Measurements from ENCODE around the gene CNRIP1.

Gene CNRIP1

GRCh38 chr2:68250196-68250595, 69.6 kb downstream of the CNRIP1 start:
- DNase-seq = no peak

DNA sequence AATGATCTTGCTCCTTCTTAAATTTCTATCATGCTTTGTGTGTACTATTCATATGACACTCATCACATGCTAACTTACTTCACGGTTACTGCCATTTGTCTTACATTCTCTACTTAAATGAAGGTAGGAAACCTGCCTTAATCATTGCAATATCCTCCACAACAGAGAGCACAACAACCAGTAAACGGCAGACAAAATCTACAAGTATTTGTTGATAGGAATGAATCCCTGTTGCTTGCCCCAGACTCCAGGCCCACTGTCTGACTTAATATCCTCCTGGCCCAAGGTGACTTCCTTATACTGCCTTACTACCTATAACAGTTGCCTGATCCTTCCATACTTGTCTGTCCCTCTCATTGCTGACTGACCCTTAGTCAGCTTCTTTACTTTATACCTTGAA, 70.9 kb downstream of the CNRIP1 start:
- no peak for DNase-seq

GRCh38 chr2:68248361-68248760, 71.4 kb downstream of the CNRIP1 start:
- no peak for DNase-seq

DNA sequence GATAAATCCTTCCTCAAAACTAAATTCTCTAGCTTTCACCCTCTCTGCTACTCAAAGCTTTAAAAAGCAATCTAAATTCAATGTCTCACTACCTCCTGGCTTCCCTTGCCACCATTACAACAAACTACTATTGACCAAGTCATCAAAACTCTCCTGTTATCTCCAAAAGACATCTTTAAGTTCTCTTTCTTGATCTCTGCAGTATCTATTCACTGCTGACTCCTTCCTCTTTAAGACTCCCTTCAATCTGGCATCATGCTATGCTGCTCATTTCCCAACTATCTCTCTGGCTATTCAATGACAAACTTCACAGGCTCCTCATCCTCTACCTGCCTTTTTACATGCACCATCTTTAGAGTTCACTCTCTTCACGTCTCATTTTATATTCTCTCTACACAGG, 73.4 kb downstream of the CNRIP1 start:
- DNase-seq = no peak

- no peak for DNase-seq
These were observed 74.1 kb downstream of the CNRIP1 start for GRCh38 chr2:68245672-68246071.

GRCh38 chr2:68245066-68245465, 74.7 kb downstream of the CNRIP1 start:
- no peak for DNase-seq

DNA sequence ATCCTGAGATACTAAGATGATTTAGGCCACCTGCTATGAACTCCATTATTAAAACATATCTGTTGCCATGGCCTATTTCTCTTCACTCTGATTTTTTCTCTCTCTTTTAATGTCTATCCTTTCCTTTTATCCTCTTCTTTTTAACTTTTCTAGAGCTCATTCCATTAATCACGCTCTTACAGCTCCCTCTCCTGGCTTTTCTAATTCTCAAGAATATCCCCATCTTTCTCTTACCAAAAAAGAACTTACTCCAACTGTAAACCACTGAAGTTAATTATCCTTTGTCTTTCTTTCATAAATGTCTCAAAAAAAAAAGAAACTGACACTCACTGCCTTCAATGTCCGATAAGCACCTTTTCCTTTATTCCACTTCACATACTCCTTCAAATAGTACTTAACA, 75.3 kb downstream of the CNRIP1 start:
- DNase-seq = no peak

Measured in NCI-H1105 (cell line).